HEK293 (cell line): Measurements from ENCODE around the gene CLIC3.
A peak's percentile ranks its signal among the peaks of the same experiment; 100 is the strongest.

ENCODE experiments used
- CTCF ChIA-PET: fragments of 350-600 bp; formaldehyde crosslinking; extraction: SDS; loops from one replicate; lab custom pipeline; 2021; ENCODE audit warnings: antibody characterized with exemption; lab: Yijun Ruan, JAX
- POLR2A ChIA-PET: fragments of 300-600 bp; formaldehyde crosslinking; extraction: SDS; loops from one replicate; lab custom pipeline; 2020; ENCODE audit warnings: antibody characterized with exemption, inconsistent platforms; lab: Yijun Ruan, JAX
- H3K27ac ChIP-seq: fragments of 200-500 bp; sonication (Bioruptor generic); 2 replicates; pipeline ENCODE4 v1.5.1; 2014; ENCODE audit warnings: low read depth, low read length, control low read depth, inconsistent platforms; ENCODE audit errors: extremely low read depth
- H3K36me3 ChIP-seq, 2 experiments: fragments of 200-500 bp in 1 of 2; sonication (Bioruptor generic) in 1 of 2; 1 replicate in 1 of 2; 2 replicates in 1 of 2; pipeline ENCODE4 v1.5.1; 2014 to 2017; ENCODE audit warnings: inconsistent platforms in 2 of 2, low read length in 2 of 2; ENCODE audit not compliant: control insufficient read depth in 2 of 2, insufficient read depth in 1 of 2
- H3K4me1 ChIP-seq: fragments of 200-500 bp; sonication (Bioruptor generic); 2 replicates; pipeline ENCODE4 v1.5.1; 2014; ENCODE audit warnings: mild to moderate bottlenecking, low read length, inconsistent platforms; ENCODE audit not compliant: control insufficient read depth, insufficient read depth
- H3K4me3 ChIP-seq: 2 replicates; pipeline ENCODE4 v1.5.1; 2011; ENCODE audit warnings: low read depth, mild to moderate bottlenecking, control low read depth, low read length, moderate library complexity
- H3K9me3 ChIP-seq: fragments of 200-500 bp; sonication (Bioruptor generic); 2 replicates; pipeline ENCODE4 v1.5.1; 2014; ENCODE audit warnings: low read depth, low read length, inconsistent platforms; ENCODE audit not compliant: control insufficient read depth, insufficient read depth
- FEZF1 ChIP-seq: fragments of 450-650 bp; formaldehyde crosslinking; IDR thresholded peaks from 2 replicates; pipeline ENCODE4 v1.5.1; 2016; ENCODE audit warnings: missing biosample characterization, missing genetic modification characterization
- GLIS1 ChIP-seq: fragments of 450-650 bp; formaldehyde crosslinking; IDR thresholded peaks from 2 replicates; pipeline ENCODE4 v1.5.1; 2016; ENCODE audit warnings: missing biosample characterization, missing genetic modification characterization
- IKZF3 ChIP-seq: fragments of 450-650 bp; IDR thresholded peaks from 2 replicates; pipeline ENCODE4 v1.5.0; 2018; ENCODE audit warnings: missing biosample characterization, mild to moderate bottlenecking, missing genetic modification characterization, moderate library complexity
- KLF1 ChIP-seq: fragments of 450-650 bp; formaldehyde crosslinking; IDR thresholded peaks from 2 replicates; pipeline ENCODE4 v1.5.1; 2016; ENCODE audit warnings: missing biosample characterization, missing genetic modification characterization
- KLF8 ChIP-seq: fragments of 450-650 bp; formaldehyde crosslinking; IDR thresholded peaks from 2 replicates; pipeline ENCODE4 v1.5.1; 2016; ENCODE audit warnings: missing biosample characterization, missing genetic modification characterization
- OSR2 ChIP-seq: fragments of 450-650 bp; formaldehyde crosslinking; IDR thresholded peaks from 2 replicates; pipeline ENCODE4 v1.5.1; 2016; ENCODE audit warnings: missing biosample characterization, missing genetic modification characterization
- OVOL3 ChIP-seq: fragments of 450-650 bp; formaldehyde crosslinking; IDR thresholded peaks from 2 replicates; pipeline ENCODE4 v1.5.1; 2016; ENCODE audit warnings: missing biosample characterization, missing genetic modification characterization
- PRDM10 ChIP-seq: fragments of 450-650 bp; formaldehyde crosslinking; IDR thresholded peaks from 2 replicates; pipeline ENCODE4 v1.5.1; 2016; ENCODE audit warnings: missing biosample characterization, missing genetic modification characterization
- SCRT2 ChIP-seq: fragments of 450-650 bp; formaldehyde crosslinking; IDR thresholded peaks from 2 replicates; pipeline ENCODE4 v1.5.1; 2016; ENCODE audit warnings: missing biosample characterization, missing genetic modification characterization
- SP3 ChIP-seq: fragments of 450-650 bp; formaldehyde crosslinking; IDR thresholded peaks from 2 replicates; pipeline ENCODE4 v1.5.1; 2016; ENCODE audit warnings: missing biosample characterization, missing genetic modification characterization
- ZFHX2 ChIP-seq: fragments of 450-650 bp; formaldehyde crosslinking; conservative IDR thresholded peaks from 2 replicates; pipeline ENCODE4 v1.5.1; 2016; ENCODE audit warnings: missing biosample characterization, missing genetic modification characterization
- ZIC2 ChIP-seq: fragments of 450-650 bp; formaldehyde crosslinking; IDR thresholded peaks from 2 replicates; pipeline ENCODE4 v1.5.1; 2016; ENCODE audit warnings: missing biosample characterization, missing genetic modification characterization
- ZNF610 ChIP-seq: fragments of 450-650 bp; formaldehyde crosslinking; IDR thresholded peaks from 2 replicates; pipeline ENCODE4 v1.5.1; 2016; ENCODE audit warnings: missing biosample characterization, missing genetic modification characterization, borderline replicate concordance
- ZNF621 ChIP-seq: fragments of 450-650 bp; formaldehyde crosslinking; IDR thresholded peaks from 2 replicates; pipeline ENCODE4 v1.5.1; 2017; ENCODE audit warnings: missing biosample characterization, missing genetic modification characterization
- ZNF830 ChIP-seq: fragments of 450-650 bp; IDR thresholded peaks from 2 replicates; pipeline ENCODE4 v1.5.0; 2018; ENCODE audit warnings: missing biosample characterization, missing genetic modification characterization, low read depth, mild to moderate bottlenecking, moderate library complexity
- ZXDB ChIP-seq: fragments of 450-650 bp; formaldehyde crosslinking; IDR thresholded peaks from 2 replicates; pipeline ENCODE4 v1.5.1; 2016; ENCODE audit warnings: missing biosample characterization, missing genetic modification characterization
- TF ChIP-seq, protein P1 (sequence below): fragments of 450-650 bp; formaldehyde crosslinking; IDR thresholded peaks from 2 replicates; pipeline ENCODE4; 2016; ENCODE audit warnings: missing biosample characterization, missing genetic modification characterization

CLIC3 gene

GRCh38 chr9:136995772-136996311 lies 526 bp downstream of the CLIC3 start (continued):
- TF ChIP-seq PRDM10 (peak; percentile 57), OVOL3 (tag by site-specific recombination) (no peak), ZIC2 (tag by site-specific recombination) (peak; percentile 32), GLIS1 (peak; percentile 50), IKZF3 (tag by site-specific recombination) (no peak), SCRT2 (tag by site-specific recombination) (no peak), KLF1 (peak; percentile 63; the same call in 1 of the 2 replicates), FEZF1 (no peak), ZXDB (0 out of 2 replicates have a peak, but pooled peaks have one; percentile 23), ZNF830 (tag by site-specific recombination) (no peak)

DNA sequence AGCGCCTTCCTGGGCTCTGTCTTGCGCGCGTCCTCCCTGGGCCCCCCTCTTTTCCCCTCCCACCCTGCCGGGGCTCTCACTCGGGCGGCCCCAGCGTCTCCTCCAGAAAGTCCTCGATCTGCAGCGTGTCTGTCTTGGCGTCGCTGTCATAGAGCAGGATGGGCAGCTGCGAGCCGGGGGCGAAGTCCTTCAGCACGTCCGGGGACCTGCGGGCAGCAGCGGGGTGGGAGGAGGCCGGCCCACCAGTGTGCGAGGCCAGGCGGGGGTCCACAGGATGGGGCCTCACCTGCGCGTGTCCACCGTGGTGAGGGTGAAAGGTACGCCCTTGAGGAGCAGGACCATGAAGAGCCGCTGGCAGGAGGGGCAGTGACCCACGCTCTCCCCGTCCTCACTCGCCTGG lies 1.0 kb downstream of the CLIC3 start:
- Histone ChIP-seq H3K4me3 (no peak overlapping the region), H3K4me1 (peaks cover 5% of the 10 kb centered on the region), H3K27ac (no peak overlapping the region), H3K36me3 (peaks cover 0 to 18% of the 10 kb centered on the region in 2 experiments; a peak in 1 of 3 replicates), H3K9me3 (no peaks in the 10 kb centered on the region)
- ChIA-PET POLR2A (interaction anchor here (0.8 to 1.6 kb wide), 8 partner anchors 9 to 103 kb away, joined by 3 to 8 read pairs (median 4); no protein-coding TSS in a partner anchor), CTCF (interaction anchor here (1.4 to 5.4 kb wide), 4 partner anchors 34 to 208 kb away, joined by 3 to 38 read pairs (median 7); partner anchors contain the start of gene ABCA2)
- TF ChIP-seq ZFHX2 (tag by site-specific recombination) = peak; percentile 58
- TF ChIP-seq, protein P1, sequence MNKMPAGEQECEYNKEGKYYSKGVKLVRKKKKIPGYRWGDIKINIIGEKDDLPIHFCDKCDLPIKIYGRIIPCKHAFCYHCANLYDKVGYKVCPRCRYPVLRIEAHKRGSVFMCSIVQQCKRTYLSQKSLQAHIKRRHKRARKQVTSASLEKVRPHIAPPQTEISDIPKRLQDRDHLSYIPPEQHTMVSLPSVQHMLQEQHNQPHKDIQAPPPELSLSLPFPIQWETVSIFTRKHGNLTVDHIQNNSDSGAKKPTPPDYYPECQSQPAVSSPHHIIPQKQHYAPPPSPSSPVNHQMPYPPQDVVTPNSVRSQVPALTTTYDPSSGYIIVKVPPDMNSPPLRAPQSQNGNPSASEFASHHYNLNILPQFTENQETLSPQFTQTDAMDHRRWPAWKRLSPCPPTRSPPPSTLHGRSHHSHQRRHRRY = no peak

GRCh38 chr9:136994888-136995230 lies 1.5 kb downstream of the CLIC3 start:
- ChIA-PET CTCF (interaction anchor here (0.7 kb wide), 1 partner anchor 21 kb away, joined by 3 read pairs; no protein-coding TSS in a partner anchor), POLR2A (no interaction called here)
- H3K9me3 ChIP-seq = no peaks in the 10 kb centered on the region
- H3K4me1 ChIP-seq = peaks cover 5% of the 10 kb centered on the region
- H3K27ac ChIP-seq = no peak overlapping the region
- H3K36me3 ChIP-seq = peaks cover 0 to 18% of the 10 kb centered on the region in 2 experiments; a peak in 1 of 3 replicates
- TF ChIP-seq ZNF610 (tag by site-specific recombination) = no peak
- no peak for TF ChIP-seq ZNF621 (tag by site-specific recombination)
- no peak for TF ChIP-seq SP3 (tag by site-specific recombination)
- TF ChIP-seq KLF8 (tag by site-specific recombination) = no peak
- no peak for TF ChIP-seq OSR2
- H3K4me3 ChIP-seq = no peak overlapping the region
